Neuronal stem cell (in vitro differentiated cells): ENCODE measurements around the gene C12orf42.

Experiments
- DNase-seq: peaks from one replicate; pipeline ENCODE4 v3.0.0-alpha.2; 2013; ENCODE audit warnings: low spot score
- H2AFZ ChIP-seq: one replicate; pipeline ENCODE4 v1.6.1; 2013; ENCODE audit warnings: mild to moderate bottlenecking, low read length, inconsistent platforms
- H2AK5ac ChIP-seq: 2 replicates; pipeline ENCODE4 v1.6.1; 2013; ENCODE audit warnings: low read depth, mild to moderate bottlenecking, inconsistent platforms, low read length, moderate library complexity, mixed read lengths
- H2BK120ac ChIP-seq: 2 replicates; pipeline ENCODE4 v1.6.1; 2013; ENCODE audit warnings: low read depth, mild to moderate bottlenecking, inconsistent platforms, low read length, moderate library complexity, mixed read lengths
- H2BK12ac ChIP-seq: one replicate; pipeline ENCODE4 v1.6.1; 2013; ENCODE audit warnings: low read length, inconsistent platforms
- H2BK15ac ChIP-seq: 2 replicates; pipeline ENCODE4 v1.6.1; 2013; ENCODE audit warnings: mild to moderate bottlenecking, low read length, inconsistent platforms, mixed read lengths
- H2BK5ac ChIP-seq: one replicate; pipeline ENCODE4 v1.6.1; 2013; ENCODE audit warnings: inconsistent platforms, mild to moderate bottlenecking, low read length, moderate library complexity
- H3K14ac ChIP-seq: one replicate; pipeline ENCODE4 v1.6.1; 2013; ENCODE audit warnings: low read length, inconsistent platforms
- H3K18ac ChIP-seq: 2 replicates; pipeline ENCODE4 v1.6.1; 2013; ENCODE audit warnings: low read length, inconsistent platforms
- H3K23ac ChIP-seq: 2 replicates; pipeline ENCODE4 v1.6.1; 2013; ENCODE audit warnings: low read depth, mild to moderate bottlenecking, mixed read lengths, low read length, inconsistent platforms; ENCODE audit not compliant: poor library complexity
- H3K27ac ChIP-seq: replicated peaks from 3 replicates; pipeline ENCODE4 v1.5.1; 2013; ENCODE audit warnings: low read length, inconsistent platforms
- H3K27me3 ChIP-seq, 3 experiments: 2 replicates each; pipeline ENCODE4 v1.6.1; 2013; ENCODE audit warnings: low read length in 3 of 3, mild to moderate bottlenecking in 2 of 3, inconsistent platforms in 1 of 3, low read depth in 1 of 3, mixed read lengths in 1 of 3, moderate library complexity in 1 of 3; ENCODE audit not compliant: control insufficient read depth in 3 of 3, insufficient read depth in 3 of 3
- H3K36me3 ChIP-seq, 2 donors: replicated peaks in 1 of 2; 2 replicates each; pipeline ENCODE4 v1.6.1; 2013; ENCODE audit warnings: low read length in 2 of 2; ENCODE audit not compliant: control insufficient read depth in 2 of 2, insufficient read depth in 2 of 2
- H3K4ac ChIP-seq: 2 replicates; pipeline ENCODE4 v1.6.1; 2013; ENCODE audit warnings: inconsistent platforms, mild to moderate bottlenecking, low read length, moderate library complexity
- H3K4me1 ChIP-seq, 2 donors: 1 replicate in 1 of 2; 2 replicates in 1 of 2; pipeline ENCODE4 v1.6.1; 2013; ENCODE audit warnings: low read length in 2 of 2, low read depth in 1 of 2; ENCODE audit not compliant: control insufficient read depth in 2 of 2, insufficient read depth in 1 of 2
- H3K4me2 ChIP-seq: one replicate; pipeline ENCODE4 v1.6.1; 2013; ENCODE audit warnings: mild to moderate bottlenecking, low read length, inconsistent platforms; ENCODE audit not compliant: insufficient read depth, poor library complexity, severe bottlenecking
- H3K4me3 ChIP-seq, 2 donors: 2 replicates each; pipeline ENCODE4 v1.5.1; 2013; ENCODE audit warnings: low read length in 2 of 2, mild to moderate bottlenecking in 2 of 2, inconsistent platforms in 1 of 2, moderate library complexity in 1 of 2
- H3K79me1 ChIP-seq: one replicate; pipeline ENCODE4 v1.6.1; 2013; ENCODE audit warnings: low read depth, mild to moderate bottlenecking, inconsistent platforms, low read length, moderate library complexity
- H3K9ac ChIP-seq: one replicate; pipeline ENCODE4 v1.6.1; 2013; ENCODE audit warnings: mild to moderate bottlenecking, low read depth, low read length, inconsistent platforms; ENCODE audit not compliant: poor library complexity
- H3K9me3 ChIP-seq, 2 donors: replicated peaks in 1 of 2; 2 replicates each; pipeline versions ENCODE3 to v1.6.1; 2013; ENCODE audit warnings: low read length in 2 of 2, mild to moderate bottlenecking in 2 of 2, inconsistent platforms in 1 of 2, low read depth in 1 of 2, mixed read lengths in 1 of 2, moderate library complexity in 1 of 2; ENCODE audit not compliant: control insufficient read depth in 2 of 2, insufficient read depth in 1 of 2
- H4K8ac ChIP-seq: one replicate; pipeline ENCODE4 v1.6.1; 2013; ENCODE audit warnings: low read depth, mild to moderate bottlenecking, inconsistent platforms, low read length, moderate library complexity
- H4K91ac ChIP-seq: one replicate; pipeline ENCODE4 v1.6.1; 2013; ENCODE audit warnings: low read length, low read depth, mild to moderate bottlenecking, inconsistent platforms; ENCODE audit not compliant: poor library complexity
- WGBS, 2 donors: extraction: QIAGEN DNeasy Blood & Tissue Kit; methylation state at CpG; one replicate each; pipeline ENCODE4 v1.1.7; 2013; ENCODE audit warnings: missing lambda C conversion rate in 2 of 2, mixed read lengths in 1 of 2; ENCODE audit not compliant: insufficient read length in 2 of 2, insufficient replicate concordance in 1 of 2; ENCODE audit errors: extremely low coverage in 2 of 2; 5-methylcytosine and 5-hydroxymethylcytosine counted together

Gene C12orf42

GRCh38 chr12:103397536-103397935, 98.2 kb downstream of the C12orf42 start:
- Histone ChIP-seq H3K9me3 (no peaks in the 10 kb centered on the region), H3K4me3 (no peak overlapping the region)

DNA sequence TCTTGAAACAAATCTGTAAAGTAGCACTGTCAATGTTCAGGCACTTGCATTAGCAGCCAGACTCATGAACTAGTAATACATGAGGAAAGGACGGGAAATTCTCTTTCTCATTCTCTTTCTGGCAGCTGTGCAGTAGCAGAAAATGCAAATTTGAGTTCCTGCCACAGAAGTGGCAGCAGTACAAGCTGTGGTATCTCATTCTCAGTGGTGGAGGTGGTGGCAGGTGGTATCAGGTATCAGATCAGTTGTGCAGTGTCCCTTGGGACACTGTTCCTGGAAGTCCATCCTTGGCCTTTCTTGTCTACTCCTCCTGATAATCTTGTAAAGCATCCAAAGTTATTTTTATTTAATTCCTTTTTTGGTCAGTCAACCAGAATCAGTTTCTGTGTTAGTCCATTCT, 103.0 kb downstream of the C12orf42 start:
- Histone ChIP-seq H3K79me1 (no peaks in the 10 kb centered on the region), H3K14ac (no peak overlapping the region), H2BK5ac (no peak overlapping the region), H3K27me3 (no peaks in the 10 kb centered on the region), H2BK15ac (no peak overlapping the region), H3K4ac (no peak overlapping the region), H2AFZ (no peak overlapping the region), H3K4me2 (no peak overlapping the region), H2BK12ac (no peak overlapping the region), H2AK5ac (no peak overlapping the region), H2BK120ac (no peak overlapping the region), H3K23ac (no peak overlapping the region), H3K4me1 (no peaks in the 10 kb centered on the region), H4K91ac (no peak overlapping the region), H3K9me3 (no peaks in the 10 kb centered on the region), H3K4me3 (no peak overlapping the region), H3K27ac (no peak overlapping the region), H4K8ac (no peak overlapping the region), H3K9ac (no peak overlapping the region), H3K18ac (no peak overlapping the region), H3K36me3 (no peaks in the 10 kb centered on the region)
- no CpG with 5 or more reads among the region's 1 CpG for WGBS, 2 donors
- no peak for DNase-seq

More at GRCh38 chr12:103397536-103397935, 98.2 kb downstream of the C12orf42 start:
- H2AFZ ChIP-seq = no peak overlapping the region
- no peak overlapping the region for H4K8ac ChIP-seq
- H3K18ac ChIP-seq = no peak overlapping the region
- H4K91ac ChIP-seq = no peak overlapping the region
- H3K36me3 ChIP-seq = no peaks in the 10 kb centered on the region
- no peaks in the 10 kb centered on the region for H3K4me1 ChIP-seq
- no peak overlapping the region for H2BK120ac ChIP-seq
- H2AK5ac ChIP-seq = no peak overlapping the region
- no peak overlapping the region for H3K4ac ChIP-seq
- H3K23ac ChIP-seq = no peak overlapping the region
- no peak overlapping the region for H2BK15ac ChIP-seq
- no peak overlapping the region for H3K14ac ChIP-seq
- DNase-seq = no peak
- H3K27ac ChIP-seq = no peak overlapping the region
- H3K4me2 ChIP-seq = no peak overlapping the region
- no peak overlapping the region for H2BK5ac ChIP-seq
- H2BK12ac ChIP-seq = no peak overlapping the region
- no peaks in the 10 kb centered on the region for H3K27me3 ChIP-seq
- H3K79me1 ChIP-seq = no peaks in the 10 kb centered on the region
- no CpG with 5 or more reads among the region's 1 CpG for WGBS, 2 donors
- H3K9ac ChIP-seq = no peak overlapping the region

- Histone ChIP-seq H3K9ac (no peak overlapping the region), H2BK120ac (no peak overlapping the region), H2AFZ (no peak overlapping the region), H3K23ac (no peak overlapping the region), H3K36me3 (no peaks in the 10 kb centered on the region), H2BK12ac (no peak overlapping the region), H4K91ac (no peak overlapping the region), H3K27ac (no peak overlapping the region), H3K18ac (no peak overlapping the region), H2BK15ac (no peak overlapping the region), H4K8ac (no peak overlapping the region), H3K4me3 (no peak overlapping the region), H3K4ac (no peak overlapping the region), H2BK5ac (no peak overlapping the region), H3K4me2 (no peak overlapping the region), H3K4me1 (no peaks in the 10 kb centered on the region), H3K14ac (no peak overlapping the region), H3K27me3 (no peaks in the 10 kb centered on the region), H3K79me1 (no peaks in the 10 kb centered on the region), H2AK5ac (no peak overlapping the region), H3K9me3 (no peaks in the 10 kb centered on the region)
- no CpG with 5 or more reads among the region's 4 CpGs for WGBS, 2 donors
- no peak for DNase-seq
Measured at GRCh38 chr12:103391103-103391502, 104.7 kb downstream of the C12orf42 start.

DNA sequence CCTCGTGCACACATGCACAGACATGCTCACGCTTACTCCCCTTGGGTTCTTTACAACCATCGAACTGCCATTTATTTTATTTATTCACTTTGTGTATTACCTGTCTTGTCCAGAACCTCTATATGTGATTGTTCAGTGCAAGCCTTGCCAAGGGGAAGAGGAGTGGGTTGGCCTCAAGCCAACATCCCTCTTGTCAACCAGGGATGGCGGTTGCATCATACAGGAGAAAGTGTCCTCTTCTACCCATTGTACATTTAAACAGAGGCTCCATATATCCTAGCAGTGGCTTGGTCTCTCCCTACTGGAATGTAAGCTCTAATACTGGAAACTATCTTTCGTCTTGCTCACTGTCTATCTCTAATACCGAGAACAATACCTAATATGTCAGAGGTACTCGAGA, 108.4 kb downstream of the C12orf42 start:
- Histone ChIP-seq H3K23ac (no peak overlapping the region), H3K9ac (no peak overlapping the region), H2BK120ac (no peak overlapping the region), H3K14ac (no peak overlapping the region), H2AK5ac (no peak overlapping the region), H3K18ac (no peak overlapping the region), H3K27me3 (no peaks in the 10 kb centered on the region), H4K91ac (no peak overlapping the region), H2BK15ac (no peak overlapping the region), H3K4me2 (no peak overlapping the region), H2AFZ (no peak overlapping the region), H3K4me1 (no peaks in the 10 kb centered on the region), H3K27ac (no peak overlapping the region), H4K8ac (no peak overlapping the region), H3K4ac (no peak overlapping the region), H3K4me3 (no peak overlapping the region), H3K9me3 (no peaks in the 10 kb centered on the region), H2BK12ac (no peak overlapping the region), H2BK5ac (no peak overlapping the region), H3K79me1 (no peaks in the 10 kb centered on the region), H3K36me3 (no peaks in the 10 kb centered on the region)
- DNase-seq = no peak
- no CpG with 5 or more reads among the region's 7 CpGs for WGBS, 2 donors
